Pulmonary artery endothelial cell (primary cell): Measurements from ENCODE around the gene KDM3B. TPM values are rescaled to one million over a fixed set of nuclear protein-coding genes. Genes with fewer than 3 reads are reported as not detected.
"Not testable (repeated sequence)": the region's sequence is repeated elsewhere in the genome, so short reads cannot be mapped to it uniquely, and the experiment has no call there.

ENCODE experiments used
- DNase-seq: peaks from one replicate; pipeline ENCODE4 v3.0.0-alpha.2; 2011; ENCODE audit warnings: low read depth, low spot score
- total RNA-seq: library from RNA; depleted of rRNA; stranded (reverse); fragments of >200 nt; gene quantifications from 2 replicates; pipeline ENCODE4 v1.2.3, GENCODE V29; 2014

KDM3B gene, protein sequence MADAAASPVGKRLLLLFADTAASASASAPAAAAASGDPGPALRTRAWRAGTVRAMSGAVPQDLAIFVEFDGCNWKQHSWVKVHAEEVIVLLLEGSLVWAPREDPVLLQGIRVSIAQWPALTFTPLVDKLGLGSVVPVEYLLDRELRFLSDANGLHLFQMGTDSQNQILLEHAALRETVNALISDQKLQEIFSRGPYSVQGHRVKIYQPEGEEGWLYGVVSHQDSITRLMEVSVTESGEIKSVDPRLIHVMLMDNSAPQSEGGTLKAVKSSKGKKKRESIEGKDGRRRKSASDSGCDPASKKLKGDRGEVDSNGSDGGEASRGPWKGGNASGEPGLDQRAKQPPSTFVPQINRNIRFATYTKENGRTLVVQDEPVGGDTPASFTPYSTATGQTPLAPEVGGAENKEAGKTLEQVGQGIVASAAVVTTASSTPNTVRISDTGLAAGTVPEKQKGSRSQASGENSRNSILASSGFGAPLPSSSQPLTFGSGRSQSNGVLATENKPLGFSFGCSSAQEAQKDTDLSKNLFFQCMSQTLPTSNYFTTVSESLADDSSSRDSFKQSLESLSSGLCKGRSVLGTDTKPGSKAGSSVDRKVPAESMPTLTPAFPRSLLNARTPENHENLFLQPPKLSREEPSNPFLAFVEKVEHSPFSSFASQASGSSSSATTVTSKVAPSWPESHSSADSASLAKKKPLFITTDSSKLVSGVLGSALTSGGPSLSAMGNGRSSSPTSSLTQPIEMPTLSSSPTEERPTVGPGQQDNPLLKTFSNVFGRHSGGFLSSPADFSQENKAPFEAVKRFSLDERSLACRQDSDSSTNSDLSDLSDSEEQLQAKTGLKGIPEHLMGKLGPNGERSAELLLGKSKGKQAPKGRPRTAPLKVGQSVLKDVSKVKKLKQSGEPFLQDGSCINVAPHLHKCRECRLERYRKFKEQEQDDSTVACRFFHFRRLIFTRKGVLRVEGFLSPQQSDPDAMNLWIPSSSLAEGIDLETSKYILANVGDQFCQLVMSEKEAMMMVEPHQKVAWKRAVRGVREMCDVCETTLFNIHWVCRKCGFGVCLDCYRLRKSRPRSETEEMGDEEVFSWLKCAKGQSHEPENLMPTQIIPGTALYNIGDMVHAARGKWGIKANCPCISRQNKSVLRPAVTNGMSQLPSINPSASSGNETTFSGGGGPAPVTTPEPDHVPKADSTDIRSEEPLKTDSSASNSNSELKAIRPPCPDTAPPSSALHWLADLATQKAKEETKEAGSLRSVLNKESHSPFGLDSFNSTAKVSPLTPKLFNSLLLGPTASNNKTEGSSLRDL (N-terminal part only)
- 47.4 and 52.0 TPM in 2 replicates for total RNA-seq

DNA sequence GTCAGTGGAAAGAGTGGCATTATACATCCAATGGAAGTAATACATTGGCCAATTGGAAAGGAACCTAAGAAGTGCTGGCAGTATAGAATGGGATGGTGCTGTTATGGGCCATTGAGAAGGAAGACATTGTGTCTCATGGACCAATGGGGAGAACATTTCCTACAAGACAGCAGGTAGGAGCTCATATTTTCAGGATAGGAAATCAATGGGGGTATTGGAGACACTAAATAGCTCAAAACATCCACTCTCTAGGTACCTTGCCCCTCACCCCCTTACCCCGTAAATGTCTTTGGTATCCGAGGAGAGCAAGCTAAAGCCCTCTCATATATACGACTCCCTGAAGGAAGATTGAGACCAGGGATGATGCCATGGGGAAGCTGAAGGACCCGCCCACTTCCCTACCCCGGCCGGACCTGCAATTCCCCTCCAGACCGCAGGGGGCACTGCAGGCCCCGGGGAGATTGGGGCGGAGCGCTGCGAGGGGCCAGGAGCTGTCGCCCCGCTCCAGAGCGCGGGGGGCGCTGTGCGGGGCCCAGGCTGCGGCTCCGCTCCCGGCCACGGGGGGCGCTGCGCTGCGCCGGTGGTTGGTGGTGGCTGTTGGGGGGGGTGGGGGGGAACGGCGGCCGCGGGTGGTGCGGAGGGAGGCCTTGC lies at the start of gene KDM3B:
Gene KDM3B (plus strand): TSS at position 615 of the 651 bp plus-strand sequence. CDS start 111 bp downstream, outside the sequence.
- DNase-seq: no peak

DNA sequence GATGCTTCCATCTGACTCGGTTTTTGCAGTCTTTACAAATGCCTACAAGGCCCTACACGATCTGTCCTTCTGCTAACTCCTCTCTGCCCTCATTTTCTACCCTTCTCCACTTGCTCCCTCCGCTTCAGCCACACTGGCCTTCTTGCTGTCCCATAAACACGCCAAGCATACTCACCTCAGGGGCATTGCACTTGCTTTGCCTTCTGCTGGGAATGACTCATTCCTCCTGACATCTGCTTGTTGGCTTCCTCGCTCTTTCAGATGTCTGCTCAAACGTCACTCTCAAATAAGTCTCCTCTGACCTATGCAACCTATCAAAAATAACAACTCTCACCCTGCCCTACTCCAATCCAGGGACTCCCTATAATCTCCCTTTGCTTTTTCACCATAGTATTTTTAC lies 49.1 kb upstream of the KDM3B start:
- no peak for DNase-seq

DNA sequence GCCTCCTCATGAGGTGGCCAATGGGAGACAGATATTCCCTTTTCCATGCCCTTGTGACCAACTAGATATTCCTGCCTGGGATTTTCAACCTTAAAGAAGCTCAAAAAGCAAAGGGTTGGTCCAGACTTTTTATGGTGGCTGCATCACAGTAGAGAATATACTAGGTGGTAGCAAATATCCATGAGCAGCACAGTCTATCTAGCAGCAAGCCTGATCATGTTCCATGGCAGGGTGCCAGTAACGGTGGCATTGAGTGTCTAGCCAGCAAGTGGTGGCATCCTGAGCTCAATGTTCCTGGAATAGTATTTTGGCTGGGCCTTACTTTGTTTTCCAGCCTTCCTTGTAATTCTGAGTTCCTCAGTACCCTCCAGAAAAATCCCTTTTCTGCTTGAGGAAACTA lies 46.7 kb upstream of the KDM3B start:
- no peak for DNase-seq

DNA sequence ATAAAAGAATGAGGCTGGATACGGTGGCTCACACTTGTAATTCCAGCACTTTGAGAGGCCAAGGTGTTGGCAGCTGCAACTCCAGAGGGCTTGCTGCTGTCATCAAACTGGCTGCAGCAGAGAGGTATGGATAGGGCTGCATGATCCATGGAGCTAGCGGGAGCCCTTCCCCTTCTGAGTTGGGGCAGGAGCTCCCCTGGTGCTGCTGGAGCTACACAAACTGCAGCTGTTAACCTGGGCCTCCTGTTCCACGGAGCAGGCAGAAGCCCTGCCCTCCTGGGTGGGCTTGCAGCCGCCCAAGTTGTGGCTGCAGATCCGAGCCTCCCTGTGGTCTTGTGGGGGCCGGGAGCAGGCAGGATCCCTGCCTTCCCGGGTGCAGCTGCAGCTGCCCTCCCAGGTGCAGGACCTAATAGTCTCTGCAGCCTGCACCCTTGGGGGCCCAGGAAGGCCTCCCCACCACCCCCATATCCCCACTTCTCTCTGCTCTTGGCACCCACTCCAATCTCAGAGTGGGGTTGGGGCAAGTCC lies 36.7 kb upstream of the KDM3B start:
- no peak for DNase-seq

DNA sequence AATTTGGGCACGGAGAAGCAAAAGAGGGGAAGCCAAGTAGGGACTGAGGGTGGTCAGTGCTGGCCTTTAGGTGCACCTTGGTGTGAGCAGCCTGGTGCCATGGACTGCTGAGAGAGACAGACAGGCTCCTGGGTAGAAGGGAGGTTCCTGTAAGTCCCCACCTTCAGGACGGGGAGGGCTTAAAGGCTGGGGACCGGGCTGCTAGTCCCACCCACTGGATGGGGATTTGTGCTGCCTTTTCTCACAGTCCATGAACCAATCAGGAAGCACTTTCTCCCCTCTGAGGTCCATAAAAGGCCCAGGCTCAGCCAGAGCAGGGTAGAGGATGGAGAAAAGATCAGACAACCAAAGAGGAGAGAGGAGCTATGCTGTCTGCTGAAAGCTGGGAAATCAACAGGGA lies 36.1 kb upstream of the KDM3B start:
- DNase-seq: no peak

DNA sequence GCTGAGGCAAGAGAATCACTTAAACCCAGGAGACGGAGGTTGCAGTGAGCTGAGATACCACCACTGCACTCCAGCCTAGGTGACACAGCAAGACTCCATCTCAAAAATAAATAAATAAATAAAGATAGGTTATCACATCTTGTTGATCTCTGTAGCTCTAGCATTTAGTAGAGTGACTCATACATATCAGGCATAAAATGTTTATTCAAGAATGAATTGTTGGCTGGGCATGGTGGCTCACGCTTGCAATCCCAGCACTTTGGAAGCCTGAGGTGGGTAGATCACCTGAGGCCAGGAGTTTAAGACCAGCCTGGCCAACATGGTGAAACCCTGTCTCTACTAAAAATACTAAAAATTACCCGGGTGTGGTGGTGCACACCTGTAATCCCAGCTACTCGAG lies 34.3 kb upstream of the KDM3B start:
- DNase-seq: not testable (repeated sequence)

DNA sequence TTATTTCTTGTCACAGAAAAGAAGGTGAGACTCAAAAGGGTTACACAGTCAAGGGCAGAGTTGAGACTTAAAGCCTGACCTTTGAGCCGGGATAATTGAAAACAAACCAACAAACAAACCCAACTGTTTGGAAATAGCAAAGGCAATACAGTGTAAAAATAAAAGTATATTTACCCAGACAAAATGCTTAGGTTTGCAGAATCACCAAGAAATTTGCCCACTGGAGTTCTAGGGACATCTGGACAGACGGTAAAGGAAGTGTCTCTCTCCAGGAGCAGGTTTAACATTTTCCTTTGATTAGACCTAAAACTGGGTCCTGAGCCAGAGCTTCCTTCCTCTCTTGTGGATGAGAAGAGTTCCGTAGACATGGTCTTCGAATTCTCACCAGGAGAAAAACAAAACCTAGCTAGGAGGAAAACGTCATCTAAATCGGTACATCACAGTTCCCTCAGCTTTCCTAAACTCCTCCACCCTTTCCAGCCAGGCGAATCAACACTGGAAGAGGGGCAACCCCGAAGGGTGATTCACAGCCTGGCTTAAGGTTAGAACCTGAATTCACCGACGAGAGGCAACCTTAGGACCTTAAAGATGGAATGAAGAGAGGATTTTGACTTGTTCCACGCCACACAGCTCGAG lies 21.6 kb upstream of the KDM3B start:
- DNase-seq: no peak

DNA sequence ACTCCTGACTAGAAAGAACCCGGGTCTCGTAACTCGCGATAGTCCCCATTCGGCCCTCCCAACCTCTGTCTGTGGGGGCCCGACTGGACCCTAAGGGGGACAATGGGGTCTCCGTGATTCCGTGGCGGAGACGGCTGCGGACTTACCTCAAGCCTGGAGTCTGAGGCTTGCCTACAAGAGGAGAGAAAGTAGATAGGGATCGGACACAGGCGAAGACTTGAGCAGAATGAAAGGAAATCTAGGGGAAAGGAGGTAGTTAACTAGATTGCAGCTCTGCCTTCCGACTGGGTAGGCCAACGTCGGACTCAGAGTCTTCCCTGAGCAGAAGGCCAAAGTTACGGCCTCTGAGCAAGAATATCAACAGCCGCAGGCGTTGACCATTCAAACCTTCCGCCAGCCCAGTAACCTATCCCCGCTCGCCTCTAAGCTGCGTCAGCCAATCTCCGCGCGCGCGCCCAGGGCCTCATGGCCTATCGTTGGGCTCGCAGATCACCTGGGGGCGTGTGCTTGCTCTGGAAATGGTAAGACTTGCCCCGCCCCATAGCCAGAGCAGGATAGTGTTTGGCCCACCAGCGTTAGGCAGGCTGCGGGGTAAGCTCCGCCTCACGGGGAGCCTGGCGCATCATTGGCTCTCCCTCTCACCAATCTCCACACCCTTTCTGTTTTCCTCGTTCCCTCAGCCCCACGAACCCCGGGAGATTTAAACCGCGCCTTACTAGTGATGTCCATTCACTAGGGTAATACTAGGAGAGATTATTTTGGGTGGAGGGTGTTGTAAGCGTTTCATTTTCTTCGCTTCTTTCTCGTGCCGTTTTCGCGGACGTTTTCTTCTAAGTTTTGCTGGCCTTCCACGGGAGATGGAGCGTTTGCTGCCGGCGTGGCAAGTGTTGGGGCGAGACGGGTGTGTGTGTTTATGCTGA lies 20.8 kb upstream of the KDM3B start, which contains the start of gene CDC25C:
Gene CDC25C (minus strand): TSS at position 356 of the 920 bp plus-strand sequence. CDS start 624 bp downstream, outside the sequence.
- peak; percentile 99 for DNase-seq

DNA sequence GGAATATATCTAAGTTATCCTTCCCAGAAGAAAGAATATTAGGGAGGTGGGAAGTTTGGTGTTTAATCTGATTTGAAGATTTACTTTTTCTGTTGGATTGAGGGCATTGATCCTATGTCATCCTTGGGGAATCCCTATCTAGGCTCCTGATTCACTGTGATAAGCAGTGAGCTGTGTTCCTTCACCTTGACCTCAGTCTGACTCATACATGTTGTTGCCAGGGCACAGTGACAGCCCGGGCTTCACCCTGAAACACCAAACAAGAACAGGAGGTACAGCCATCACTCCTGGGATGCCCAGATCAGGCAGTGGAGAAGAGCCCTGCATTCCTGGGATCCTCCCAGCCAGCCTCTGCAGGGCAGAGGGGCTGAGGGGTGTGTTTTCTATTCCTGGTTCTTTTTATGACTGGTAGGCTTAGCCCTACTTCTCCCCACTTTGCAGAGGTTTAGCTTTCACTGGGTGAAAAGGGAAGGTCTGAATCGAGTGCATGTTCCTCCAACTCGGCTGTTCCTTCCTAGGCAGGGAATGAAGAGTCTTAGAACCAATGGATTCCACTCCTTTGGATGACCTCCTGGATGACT lies 17.5 kb upstream of the KDM3B start:
- DNase-seq: no peak

DNA sequence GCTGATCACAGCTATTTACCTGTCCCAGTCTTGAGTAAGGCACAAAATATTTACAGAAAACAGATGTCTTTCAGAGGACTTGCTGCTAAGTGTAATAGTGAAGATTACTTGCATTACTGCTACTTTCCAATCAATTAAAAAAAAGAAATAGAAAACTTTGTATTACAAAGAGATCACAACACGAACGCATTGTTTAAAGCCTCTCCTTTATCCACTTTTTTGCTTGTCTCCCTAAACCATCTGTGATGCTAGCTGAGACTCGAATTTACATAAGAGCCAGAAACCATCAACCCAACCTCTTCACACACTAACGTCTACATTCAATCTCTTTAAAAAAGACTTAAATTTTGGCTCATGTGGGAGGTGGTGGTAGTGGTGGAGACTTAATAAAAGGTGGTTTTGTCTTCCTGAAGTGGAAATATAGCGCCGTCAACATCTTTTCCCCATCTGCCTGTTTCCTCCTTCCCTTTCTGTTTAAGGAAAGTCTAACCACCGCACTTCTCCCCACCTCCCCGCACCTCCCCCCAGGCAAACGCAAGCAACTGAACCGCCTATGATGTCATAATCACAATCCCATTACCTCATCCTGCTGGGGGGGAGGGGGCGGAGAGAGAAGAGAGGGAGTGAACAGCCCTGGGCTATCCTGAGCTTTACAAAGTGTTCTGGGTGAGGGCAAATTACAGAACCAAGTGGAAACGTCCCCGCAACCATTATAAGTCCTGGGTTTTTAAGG lies 15.4 kb upstream of the KDM3B start:
- peak; percentile 39 for DNase-seq

DNA sequence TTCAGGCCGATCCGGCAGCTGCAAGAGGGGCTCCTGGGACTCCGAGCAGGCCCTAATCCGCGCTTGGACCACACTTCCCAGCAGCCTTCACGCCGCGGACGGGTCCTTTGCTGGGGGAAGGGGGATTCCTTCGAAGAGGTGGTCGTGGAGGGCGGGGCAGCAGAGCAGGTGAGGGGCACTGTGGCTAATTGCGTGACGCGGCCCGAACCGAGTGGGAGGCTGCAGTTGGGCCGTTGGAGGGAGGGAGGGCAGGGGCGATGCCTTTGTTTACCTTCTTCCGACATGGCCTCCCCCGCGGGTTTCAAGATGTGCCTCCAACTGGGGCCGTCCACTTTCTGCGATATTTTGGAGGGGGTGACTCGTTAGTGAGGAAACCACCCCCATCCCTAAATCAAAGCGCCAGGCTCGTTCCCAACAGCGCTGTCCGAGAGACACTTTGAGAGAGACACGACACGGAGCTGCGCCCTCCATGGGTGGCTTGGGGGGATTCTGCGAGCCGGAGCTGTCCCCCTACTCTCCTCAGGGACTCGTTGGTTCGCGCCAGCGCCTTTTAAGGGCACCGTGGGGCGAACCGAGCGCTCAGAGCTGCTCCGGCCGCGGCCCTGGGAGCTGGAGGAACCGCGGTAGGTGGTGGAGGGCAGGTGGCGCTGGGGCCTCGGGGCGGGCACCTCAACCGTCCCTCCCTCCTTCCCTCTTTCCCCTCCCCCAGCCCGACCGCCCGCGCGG lies 14.6 kb upstream of the KDM3B start, which contains the start of gene FAM53C:
Gene FAM53C (plus strand): TSS at position 582 of the 726 bp plus-strand sequence. CDS start 3,070 bp downstream, outside the sequence.
- peak; percentile 73 for DNase-seq

DNA sequence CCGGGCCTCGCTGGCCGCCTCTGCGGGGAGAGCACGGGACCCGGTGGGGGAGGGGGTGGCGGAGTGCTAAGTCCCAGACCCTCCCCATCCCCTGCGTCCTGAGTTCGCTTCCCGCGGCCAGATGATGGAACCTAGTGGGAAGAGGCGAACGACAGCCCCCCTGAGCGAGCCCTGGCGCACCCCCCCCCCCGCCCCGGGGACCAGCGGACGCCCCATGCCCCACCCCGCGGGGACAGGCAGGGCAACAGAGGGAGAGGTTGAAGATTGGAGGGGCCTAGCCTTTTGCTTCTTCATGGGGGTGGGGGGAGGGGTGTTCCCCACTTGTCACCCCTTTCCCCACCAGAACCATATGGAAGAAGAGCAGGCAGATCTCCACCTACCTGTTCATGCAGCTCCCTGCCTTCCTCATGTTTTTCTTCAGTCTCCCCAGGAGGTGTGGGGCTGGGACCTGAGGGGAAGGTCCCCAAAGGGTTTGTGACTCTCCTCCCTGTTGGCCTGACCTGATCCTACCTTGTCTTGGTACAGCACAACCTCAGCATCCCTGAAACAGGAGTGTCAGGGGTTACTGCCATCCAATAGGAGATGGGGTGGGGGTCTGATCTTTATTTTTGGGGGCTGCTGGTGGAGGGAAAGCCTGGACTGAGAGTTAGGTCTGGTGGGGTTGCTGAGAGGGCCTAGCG lies 13.9 kb upstream of the KDM3B start:
- DNase-seq: no peak

DNA sequence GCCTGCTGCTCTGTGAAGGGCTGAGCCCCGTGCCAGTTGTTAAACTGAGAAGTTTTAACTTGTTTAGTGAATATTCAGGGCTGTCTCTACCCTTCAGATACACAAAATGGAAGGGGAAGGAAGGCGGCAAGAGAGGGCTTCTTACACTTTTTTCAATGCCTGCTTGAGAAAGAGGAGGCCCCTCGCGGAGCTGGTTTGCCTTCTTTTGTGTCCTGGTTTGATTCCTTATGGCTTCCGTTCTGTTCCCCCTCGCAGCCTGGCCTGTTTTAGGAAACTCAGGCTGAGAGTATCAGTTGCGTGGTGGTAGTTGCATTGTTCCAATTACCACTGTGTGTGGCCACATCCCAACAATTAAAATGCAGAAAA lies 13.4 kb upstream of the KDM3B start:
- no peak for DNase-seq

DNA sequence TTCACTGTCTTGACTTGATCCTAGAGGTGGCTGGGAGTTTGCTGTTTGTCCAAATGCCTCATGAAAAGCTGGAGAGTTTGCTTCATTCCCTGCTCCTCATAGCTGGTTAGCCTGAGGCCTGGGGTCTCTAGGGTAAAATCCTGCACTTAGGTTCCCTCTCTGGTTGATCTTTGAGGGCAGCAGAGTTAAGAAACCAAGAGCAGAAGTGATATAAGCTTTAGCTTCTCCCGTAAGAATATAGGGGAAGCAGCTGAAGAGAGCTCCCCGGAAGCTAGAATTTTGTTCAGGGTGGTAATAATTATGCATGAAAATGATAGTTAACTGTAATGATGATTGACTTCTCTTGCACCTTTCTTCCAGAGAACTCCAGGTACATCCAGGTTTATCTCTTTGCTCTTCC lies 13.0 kb upstream of the KDM3B start:
- no peak for DNase-seq

DNA sequence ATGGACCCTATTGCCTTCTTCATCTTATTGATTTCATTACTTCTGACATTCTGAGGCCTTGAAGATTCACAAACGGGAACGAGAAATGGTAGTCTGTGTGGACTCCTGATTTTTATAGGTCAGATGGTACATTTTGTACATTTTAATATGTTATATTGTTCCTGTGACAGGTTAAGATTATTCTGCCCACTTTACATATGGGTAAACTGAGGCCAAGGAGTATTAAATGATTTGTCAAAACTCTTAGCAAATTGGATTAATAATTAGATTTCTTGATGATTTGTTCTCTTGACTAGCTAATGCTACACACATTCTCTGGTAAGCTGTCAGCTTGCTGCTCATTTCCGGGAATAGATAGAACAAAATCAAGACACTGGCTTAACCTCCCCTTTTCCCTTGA lies 12.5 kb upstream of the KDM3B start:
- no peak for DNase-seq

DNA sequence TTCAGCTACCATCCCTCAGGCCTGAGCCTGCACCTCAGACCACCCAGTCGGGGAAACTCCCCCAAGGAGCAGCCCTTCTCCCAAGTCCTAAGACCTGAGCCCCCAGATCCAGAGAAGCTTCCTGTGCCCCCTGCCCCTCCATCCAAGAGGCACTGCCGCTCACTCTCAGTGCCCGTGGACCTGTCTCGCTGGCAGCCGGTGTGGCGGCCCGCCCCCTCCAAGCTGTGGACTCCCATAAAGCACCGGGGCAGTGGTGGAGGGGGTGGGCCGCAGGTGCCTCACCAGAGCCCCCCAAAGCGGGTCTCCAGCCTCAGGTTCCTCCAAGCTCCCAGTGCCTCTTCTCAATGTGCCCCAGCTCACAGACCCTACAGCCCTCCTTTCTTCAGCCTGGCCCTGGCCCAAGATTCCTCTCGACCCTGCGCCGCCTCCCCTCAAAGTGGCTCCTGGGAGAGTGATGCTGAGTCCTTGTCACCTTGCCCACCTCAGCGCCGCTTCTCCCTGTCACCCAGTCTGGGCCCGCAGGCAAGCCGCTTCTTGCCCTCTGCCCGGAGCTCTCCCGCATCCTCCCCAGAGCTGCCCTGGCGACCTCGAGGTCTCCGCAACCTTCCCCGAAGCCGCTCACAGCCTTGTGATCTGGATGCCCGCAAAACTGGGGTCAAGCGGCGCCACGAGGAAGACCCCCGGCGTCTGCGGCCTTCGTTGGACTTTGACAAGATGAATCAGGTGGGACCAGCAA lies 7.4 kb upstream of the KDM3B start:
- no peak for DNase-seq
